Breast epithelium (tissue), 4 donors: ENCODE results near the gene GPR84. TPM values are rescaled to one million over a fixed set of nuclear protein-coding genes. Genes with fewer than 3 reads are reported as not detected.

Experiments
- DNase-seq, 2 donors: peaks; one replicate each; pipeline ENCODE4 v3.0.0-alpha.2; 2019; ENCODE audit warnings: low spot score in 2 of 2
- H3K27ac ChIP-seq, 2 donors: fragments of 200-600 bp; sonication (generic) in 1 of 2; one replicate each; pipeline ENCODE4 v1.5.1; 2016 to 2019; ENCODE audit warnings: mild to moderate bottlenecking in 1 of 2
- H3K27me3 ChIP-seq, 2 donors: fragments of 200-600 bp; sonication (generic) in 1 of 2; one replicate each; pipeline versions ENCODE4 v1.5.1 to v1.6.0; 2017 to 2019; ENCODE audit warnings: control low read depth in 1 of 2, mild to moderate bottlenecking in 1 of 2
- H3K36me3 ChIP-seq: fragments of 200-600 bp; one replicate; pipeline ENCODE4 v1.5.1; 2019
- H3K4me1 ChIP-seq, 2 donors: fragments of 200-600 bp; sonication (generic); one replicate each; pipeline ENCODE4 v1.5.1; 2016 to 2019; ENCODE audit warnings: control low read depth in 1 of 2
- H3K4me3 ChIP-seq, 3 donors: fragments of 200-600 bp; sonication (generic); 1 replicate in 2 of 3; 2 replicates in 1 of 3; pipeline ENCODE4 v1.5.1; 2016 to 2019; ENCODE audit warnings: mild to moderate bottlenecking in 3 of 3, moderate library complexity in 2 of 3
- H3K9me3 ChIP-seq, 2 donors: fragments of 200-600 bp; sonication (generic) in 1 of 2; one replicate each; pipeline ENCODE4 v1.5.1; 2016 to 2019; ENCODE audit warnings: control low read depth in 1 of 2
- CTCF ChIP-seq, 3 donors: fragments of 450-650 bp; IDR thresholded peaks; one replicate each; pipeline ENCODE4 v1.5.1; 2016 to 2017; ENCODE audit warnings: antibody characterized with exemption in 3 of 3, mild to moderate bottlenecking in 3 of 3, moderate library complexity in 3 of 3
- POLR2A ChIP-seq: fragments of 450-650 bp; IDR thresholded peaks from one replicate; pipeline ENCODE4 v1.6.1; 2016; ENCODE audit warnings: antibody characterized with exemption, mild to moderate bottlenecking, moderate library complexity
- POLR2AphosphoS5 ChIP-seq, 3 donors: sonication (generic); formaldehyde crosslinking; IDR thresholded peaks; one replicate each; pipeline ENCODE4 v1.6.1; 2017; ENCODE audit warnings: antibody characterized with exemption in 3 of 3
- intact Hi-C: fragments of 100-400 bp; cut with DNase I; formaldehyde crosslinking; loops from one replicate; pipeline ENCODE4 v1.15.1; 2023; ENCODE audit warnings: low total_unique reads
- total RNA-seq, 3 donors: library from RNA; depleted of rRNA; stranded (reverse); fragments of >200 nt; gene quantifications; one replicate each; pipeline ENCODE4 v1.1.0, GENCODE V29; 2016

The GPR84 gene
- total RNA-seq, 3 donors from 2014 or later = 0.44 TPM; not detected in 2

DNA sequence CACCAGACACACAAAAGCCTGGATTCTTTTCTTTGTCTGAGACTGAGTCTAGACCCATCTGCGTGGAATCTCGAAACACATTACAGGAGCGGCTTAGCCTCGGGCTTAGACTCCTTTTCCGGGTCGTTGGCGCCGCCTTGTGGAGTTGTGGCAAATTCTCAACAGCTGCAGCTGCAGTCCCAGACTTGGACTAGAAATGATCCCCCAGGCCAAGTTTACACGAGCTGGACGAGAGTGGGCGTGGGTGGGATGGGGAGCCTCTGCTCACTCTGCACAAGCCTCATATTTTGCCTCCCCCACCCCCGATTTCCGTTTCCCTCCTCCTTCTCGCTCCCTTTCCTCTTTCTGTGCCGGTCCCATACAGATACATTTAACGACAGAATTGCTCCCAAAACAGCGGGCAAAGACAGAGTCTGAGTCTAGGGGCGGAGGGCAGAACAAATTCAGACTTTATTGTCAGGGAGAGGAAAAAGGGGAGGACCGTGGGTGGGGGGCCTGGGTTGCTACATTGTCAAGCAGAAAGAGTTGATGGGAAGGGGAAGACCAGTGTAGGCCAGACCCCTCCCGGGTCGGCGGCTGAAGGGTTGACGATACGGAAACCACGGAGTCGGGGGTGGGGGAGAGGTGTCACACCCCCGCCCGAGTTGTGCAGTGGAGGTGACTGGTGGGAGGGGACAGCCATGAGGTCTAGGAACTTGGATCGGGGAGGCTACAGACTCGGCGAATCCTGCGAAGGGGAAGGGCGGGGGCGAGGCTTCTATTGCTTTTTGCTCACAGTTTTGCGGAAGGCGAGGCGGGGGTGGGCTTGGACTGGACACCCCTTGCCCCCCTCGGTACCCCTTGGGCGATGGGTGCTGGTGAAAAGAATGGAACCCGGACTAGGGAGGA is 4.7 kb upstream of the GPR84 start:
- H3K4me1 ChIP-seq = peaks cover 0 to 8% of the 10 kb centered on the region in 2 donors
- no peaks in the 10 kb centered on the region for H3K36me3 ChIP-seq
- no peaks in the 10 kb centered on the region for H3K9me3 ChIP-seq
- intact Hi-C loops = loop anchor here (10.0 kb wide), 2 partner anchors 84 to 154 kb away; partner anchors contain the start of genes CBX5 and HNRNPA1
- peak overlapping the region; percentile 37 to 55 (median 44) for H3K4me3 ChIP-seq
- DNase-seq = peak; percentile 82 to 93
- TF ChIP-seq POLR2A (no peak), POLR2AphosphoS5 (IDR thresholded peaks at IDR 0.05) (peak in 1 of 3 donors; percentile 52), CTCF (IDR thresholded peaks at IDR 0.05) (peak; percentile 82 to 89 (median 88))
- H3K27me3 ChIP-seq = no peaks in the 10 kb centered on the region
- peak overlapping the region; percentile 71 to 77 for H3K27ac ChIP-seq

DNA sequence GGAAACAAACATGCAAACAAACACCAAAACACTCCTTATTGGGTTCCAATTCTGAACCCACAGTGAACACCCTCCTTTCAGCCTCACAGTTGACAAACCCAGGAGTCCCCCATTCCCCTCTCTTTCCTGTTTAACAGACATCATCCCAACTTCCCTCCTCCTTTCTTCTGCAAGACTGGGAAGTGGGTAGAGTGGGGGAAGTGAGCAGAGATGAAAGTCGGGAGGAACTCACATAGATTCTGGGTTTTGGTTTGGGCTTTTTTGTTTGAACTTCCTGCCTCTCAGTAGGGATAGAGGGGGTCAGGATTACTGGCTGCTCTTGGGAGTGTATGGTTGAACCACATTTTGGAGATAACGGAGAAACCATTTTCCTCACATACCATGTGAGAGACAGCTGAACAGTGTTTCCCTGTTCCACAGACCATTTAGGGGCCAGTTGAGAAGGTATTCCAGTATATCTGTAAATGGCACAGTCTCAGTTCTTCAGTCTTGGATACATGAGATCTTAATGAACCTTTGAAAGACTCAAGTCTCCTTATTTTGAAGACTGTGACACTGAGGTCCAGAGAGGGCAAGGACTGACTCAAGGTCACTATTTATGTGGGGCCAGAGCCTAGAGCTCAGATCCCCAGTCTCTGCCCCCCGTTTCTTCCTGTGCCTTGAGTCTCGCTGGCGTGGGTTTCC is 3.9 kb upstream of the GPR84 start:
- Histone ChIP-seq H3K27me3 (no peaks in the 10 kb centered on the region), H3K4me1 (peaks cover 0 to 8% of the 10 kb centered on the region in 2 donors), H3K36me3 (no peaks in the 10 kb centered on the region), H3K9me3 (no peaks in the 10 kb centered on the region), H3K27ac (peak overlapping the region; percentile 52 to 71), H3K4me3 (peak overlapping the region; percentile 37 to 55 (median 44))
- intact Hi-C loops = loop anchor here (10.0 kb wide), 2 partner anchors 83 to 153 kb away; partner anchors contain the start of genes CBX5 and HNRNPA1
- TF ChIP-seq POLR2A (no peak), CTCF (IDR thresholded peaks at IDR 0.05) (no peak), POLR2AphosphoS5 (IDR thresholded peaks at IDR 0.05) (no peak)
- no peak for DNase-seq

GRCh38 chr12:54363618-54364017 is 668 bp downstream of the GPR84 start:
- Histone ChIP-seq H3K27ac (no peak overlapping the region), H3K4me3 (no peak overlapping the region), H3K9me3 (no peaks in the 10 kb centered on the region), H3K27me3 (no peaks in the 10 kb centered on the region), H3K4me1 (no peaks in the 10 kb centered on the region), H3K36me3 (no peaks in the 10 kb centered on the region)
- no peak for DNase-seq
- TF ChIP-seq POLR2AphosphoS5 (IDR thresholded peaks at IDR 0.05) = no peak
- TF ChIP-seq CTCF (IDR thresholded peaks at IDR 0.05) = no peak
- no peak for TF ChIP-seq POLR2A
- intact Hi-C loops = loop anchor here (5.0 to 10.0 kb wide), 3 partner anchors 79 to 1379 kb away; partner anchors contain the start of genes CBX5, GDF11 and HNRNPA1

GRCh38 chr12:54363047-54363446 is 1.2 kb downstream of the GPR84 start:
- Histone ChIP-seq H3K27me3 (no peaks in the 10 kb centered on the region), H3K4me1 (no peaks in the 10 kb centered on the region), H3K9me3 (no peaks in the 10 kb centered on the region), H3K4me3 (no peak overlapping the region), H3K27ac (no peak overlapping the region), H3K36me3 (no peaks in the 10 kb centered on the region)
- intact Hi-C loops = loop anchor here (5.0 to 10.0 kb wide), 3 partner anchors 78 to 1379 kb away; partner anchors contain the start of genes CBX5, GDF11 and HNRNPA1
- no peak for DNase-seq
- no peak for TF ChIP-seq POLR2AphosphoS5 (IDR thresholded peaks at IDR 0.05)
- TF ChIP-seq CTCF (IDR thresholded peaks at IDR 0.05) = no peak
- TF ChIP-seq POLR2A = no peak
